Posterior vena cava (tissue), 2 donors: ENCODE results near the gene SPDYE18. TPM values are rescaled to one million over a fixed set of nuclear protein-coding genes. Genes with fewer than 3 reads are reported as not detected.
"Not testable (repeated sequence)": the region's sequence is repeated elsewhere in the genome, so short reads cannot be mapped to it uniquely, and the experiment has no call there.

ENCODE experiments used
- DNase-seq: peaks from one replicate; pipeline ENCODE4 v3.0.0-alpha.2; 2020; ENCODE audit warnings: low spot score
- intact Hi-C, 2 donors: fragments of 100-400 bp; cut with DNase I; formaldehyde crosslinking; loops; one replicate each; pipeline versions ENCODE4 v1.14.1 to v1.14.2; 2022 to 2023
- long read RNA-seq, 2 donors: library from polyadenylated mRNA; unstranded; transcript quantifications; one replicate each; pipeline ENCODE4 v2.0.0, GENCODE V29; 2020 to 2021
- total RNA-seq, 2 donors: library from RNA; stranded (reverse); fragmentation: NEBNext Ultra II Directional; extraction: Animal tissue kit (Norgen Biotek cat#: 25700); gene quantifications; one replicate each; pipeline ENCODE4 v1.2.1, GENCODE V29; 2021
- donor health status: DM: yes; HTN: yes; CAD: no.
- donor health status: DM: yes; HTN: yes; CAD: no.

SPDYE18 gene, protein sequence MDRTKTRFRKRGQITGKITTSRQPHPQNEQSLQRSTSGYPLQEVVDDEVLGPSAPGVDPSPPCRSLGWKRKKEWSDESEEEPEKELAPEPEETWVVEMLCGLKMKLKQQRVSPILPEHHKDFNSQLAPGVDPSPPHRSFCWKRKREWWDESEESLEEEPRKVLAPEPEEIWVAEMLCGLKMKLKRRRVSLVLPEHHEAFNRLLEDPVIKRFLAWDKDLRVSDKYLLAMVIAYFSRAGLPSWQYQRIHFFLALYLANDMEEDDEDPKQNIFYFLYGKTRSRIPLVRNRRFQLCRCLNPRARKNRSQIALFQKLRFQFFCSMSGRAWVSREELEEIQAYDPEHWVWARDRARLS
- under 1 TPM in 1 of 2 donors, not detected in 1; 0.24 TPM for total RNA-seq
- long read RNA-seq, donor 1, partial matches to known transcripts, result 0 of 10 reads
- long read RNA-seq, donor 1, other reads (novel, unspliced or antisense), result 10 of 10 reads
- long read RNA-seq, donor 2, partial matches to known transcripts, result 0 of 8 reads
- long read RNA-seq, donor 2, other reads (novel, unspliced or antisense), result 8 of 8 reads

GRCh38 chr7:77062557-77062956, at the start of gene SPDYE18:
TSS of gene SPDYE18 (minus strand) at chr7:77062558. CDS start at chr7:77060512, 2,046 bp downstream.
- intact Hi-C loops, DNase-seq: not testable (repeated sequence)

DNA sequence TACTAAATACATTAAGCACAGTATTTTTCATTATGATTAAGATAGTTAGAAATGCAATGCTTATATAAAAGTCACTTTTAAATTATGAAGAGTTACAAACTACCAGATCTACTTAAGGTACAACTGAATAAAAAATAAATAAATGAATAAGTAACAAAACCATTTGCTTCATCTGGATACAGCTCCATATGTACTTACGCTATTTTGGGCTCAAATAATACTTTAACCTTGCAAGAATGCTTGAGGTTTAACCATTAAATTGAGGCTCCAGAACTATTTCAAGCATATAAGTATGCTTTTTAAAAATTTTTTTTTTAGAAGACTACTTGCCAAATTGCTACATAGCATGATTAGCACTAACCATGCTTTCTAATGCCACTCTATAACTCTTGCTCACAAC, 46.0 kb upstream of the SPDYE18 start:
- intact Hi-C loops, DNase-seq: not testable (repeated sequence)

DNA sequence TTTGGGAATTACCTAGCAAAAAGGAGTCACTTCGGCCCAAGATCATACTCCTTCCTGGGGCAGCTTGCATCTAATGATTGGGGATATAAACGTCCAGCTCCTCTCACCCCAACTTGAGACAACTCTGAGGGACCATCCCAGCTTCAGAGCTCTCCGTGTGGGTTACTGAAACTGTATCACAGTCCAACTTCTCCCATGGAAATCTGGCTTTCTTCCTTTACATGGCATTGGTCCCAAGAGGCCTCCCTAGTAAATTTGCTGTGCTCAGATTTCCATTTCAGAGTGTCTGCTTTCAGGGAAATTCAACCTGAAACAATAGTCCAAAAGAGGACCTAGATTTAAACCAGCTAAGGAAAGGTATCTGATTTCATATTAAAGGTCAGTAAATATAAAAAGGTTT, 45.3 kb upstream of the SPDYE18 start:
- DNase-seq, intact Hi-C loops: not testable (repeated sequence)

GRCh38 chr7:77105904-77106303, 43.5 kb upstream of the SPDYE18 start:
- intact Hi-C loops, result not testable (repeated sequence)

GRCh38 chr7:77102671-77103070, 40.3 kb upstream of the SPDYE18 start:
- intact Hi-C loops, result not testable (repeated sequence)

More at GRCh38 chr7:77105904-77106303, 43.5 kb upstream of the SPDYE18 start:
- not testable (repeated sequence) for DNase-seq

DNA sequence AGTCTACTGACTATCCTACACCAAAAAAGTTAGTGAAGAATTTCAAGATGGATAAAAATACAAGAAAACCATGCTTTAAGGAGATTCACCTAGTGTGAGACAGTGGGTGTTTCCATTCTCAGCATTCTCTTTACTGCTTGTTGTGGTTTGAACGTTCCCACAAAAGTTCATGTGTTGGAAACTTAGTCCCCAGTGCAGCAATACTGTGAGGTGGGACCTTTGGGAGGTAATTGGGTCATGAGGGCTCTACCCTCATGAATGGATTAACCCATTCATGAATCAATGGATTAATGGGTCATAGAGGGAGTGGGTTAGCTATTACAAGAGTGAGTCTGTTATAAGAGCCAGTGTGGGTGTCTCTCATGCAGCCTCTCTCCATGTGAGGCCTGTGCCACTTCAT, 38.8 kb upstream of the SPDYE18 start:
- DNase-seq, intact Hi-C loops: not testable (repeated sequence)

More at GRCh38 chr7:77102671-77103070, 40.3 kb upstream of the SPDYE18 start:
- DNase-seq, result not testable (repeated sequence)

DNA sequence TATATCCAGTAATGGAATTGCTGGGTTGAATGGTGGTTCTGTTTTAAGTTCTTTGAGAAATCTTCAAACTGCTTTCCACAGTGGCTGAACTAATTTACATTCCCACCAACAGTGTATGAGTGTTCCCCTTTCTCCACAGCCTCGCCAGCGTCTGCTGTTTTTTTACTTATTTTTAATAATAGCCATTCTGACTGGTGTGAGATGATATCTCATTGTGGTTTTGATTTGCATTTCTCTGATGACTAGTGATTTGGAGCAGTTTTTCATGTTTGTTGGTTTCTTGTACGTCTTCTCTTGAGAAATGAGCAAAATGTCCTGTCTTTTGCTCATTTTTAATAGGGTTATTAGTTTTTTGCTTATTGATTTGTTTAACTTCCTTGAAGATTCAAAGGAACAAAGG, 38.1 kb upstream of the SPDYE18 start:
- intact Hi-C loops, DNase-seq: not testable (repeated sequence)

GRCh38 chr7:77092301-77092700, 29.9 kb upstream of the SPDYE18 start:
- intact Hi-C loops, DNase-seq: not testable (repeated sequence)

GRCh38 chr7:77082192-77082591, 19.8 kb upstream of the SPDYE18 start:
- intact Hi-C loops, DNase-seq: not testable (repeated sequence)

DNA sequence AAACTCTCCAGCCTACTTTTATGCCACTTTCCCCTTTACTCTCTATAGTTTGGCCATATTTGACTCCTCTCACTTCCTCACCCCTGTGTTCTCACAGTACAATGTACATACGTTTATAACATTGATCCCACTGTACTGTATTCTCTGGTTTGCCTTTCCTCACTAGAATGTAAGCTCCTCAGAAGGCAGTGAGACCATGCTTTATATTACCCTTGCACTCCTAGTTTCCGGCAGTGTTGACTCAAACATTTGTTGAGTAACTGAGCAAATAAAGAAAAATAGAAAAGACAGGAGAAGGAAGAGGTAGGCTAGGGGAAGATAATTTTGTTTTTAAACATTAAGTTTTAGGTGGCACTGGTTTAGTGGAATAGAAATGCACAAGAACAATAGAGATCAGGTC, 17.9 kb upstream of the SPDYE18 start:
- intact Hi-C loops, DNase-seq: not testable (repeated sequence)

GRCh38 chr7:77079624-77080023, 17.3 kb upstream of the SPDYE18 start:
- DNase-seq, intact Hi-C loops: not testable (repeated sequence)

GRCh38 chr7:77079112-77079511, 16.8 kb upstream of the SPDYE18 start:
- DNase-seq, intact Hi-C loops: not testable (repeated sequence)

- DNase-seq, intact Hi-C loops: not testable (repeated sequence)
These were observed 14.7 kb upstream of the SPDYE18 start for GRCh38 chr7:77077060-77077459.

GRCh38 chr7:77074786-77075396, 12.5 kb upstream of the SPDYE18 start:
- intact Hi-C loops, DNase-seq: not testable (repeated sequence)

- intact Hi-C loops, DNase-seq: not testable (repeated sequence)
These were observed 8.8 kb upstream of the SPDYE18 start for GRCh38 chr7:77071108-77071507.

- intact Hi-C loops, DNase-seq: not testable (repeated sequence)
These were observed 3.5 kb upstream of the SPDYE18 start for GRCh38 chr7:77065869-77066268.

GRCh38 chr7:77063732-77064131, 1.4 kb upstream of the SPDYE18 start:
- intact Hi-C loops, DNase-seq: not testable (repeated sequence)

- intact Hi-C loops, DNase-seq: not testable (repeated sequence)
These were observed 30.1 kb downstream of the SPDYE18 start, which contains the start of gene SPDYE17 for GRCh38 chr7:77032261-77032660. TSS of gene SPDYE17 (minus strand) at chr7:77032361. CDS start at chr7:77030570, 1,791 bp downstream.

DNA sequence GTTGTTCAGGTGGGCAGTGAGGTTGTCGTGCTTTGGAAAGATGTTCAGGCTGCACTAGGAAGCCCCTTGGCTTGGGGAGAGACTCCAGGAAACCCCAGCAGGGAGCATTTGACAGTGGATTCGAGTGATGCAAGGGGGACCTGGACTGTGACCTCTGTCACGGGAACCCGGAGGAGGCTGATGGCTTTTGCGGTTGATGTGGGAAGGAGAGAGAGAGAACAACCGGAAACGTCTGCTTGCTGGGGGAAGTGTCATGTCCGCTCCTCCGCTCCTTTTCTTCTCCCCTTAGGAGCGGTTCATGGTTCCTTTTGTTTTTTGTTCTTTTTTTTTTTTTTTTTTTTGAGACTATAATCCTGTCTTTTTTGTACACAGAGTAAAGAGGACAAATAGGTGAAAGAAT, 36.0 kb downstream of the SPDYE18 start:
- DNase-seq, intact Hi-C loops: not testable (repeated sequence)
